ENCODE measurements around the gene MYH7B. TPM values are rescaled to one million over a fixed set of nuclear protein-coding genes. Genes with fewer than 3 reads are reported as not detected.

MYH7B gene
- total RNA-seq, 1 experiment from 2014 or later, result 0.22 TPM

DNA sequence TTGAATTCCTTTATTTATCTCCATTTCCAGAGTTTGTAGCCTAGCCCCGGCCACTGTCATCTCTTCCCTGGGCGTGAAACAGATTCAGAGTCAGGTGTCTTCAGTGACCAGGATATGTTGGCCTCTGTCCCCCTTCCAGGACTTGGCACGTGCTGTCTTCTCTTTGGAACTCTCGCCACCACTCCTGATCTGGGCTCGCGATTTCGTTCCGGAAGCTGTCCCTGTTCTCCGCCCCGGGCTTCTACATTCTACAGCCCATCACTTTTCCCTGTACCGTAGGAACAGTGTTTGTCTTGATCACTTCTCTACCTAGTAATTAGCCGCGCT is 801 bp upstream of the MYH7B start:
- Histone ChIP-seq H3K4me1 (ENCODE audit: insufficient read depth, low read length) (no peaks in the 10 kb centered on the region), H2BK5ac (ENCODE audit: insufficient read length, low read length) (no peak overlapping the region), H4K91ac (ENCODE audit: insufficient read length, low read depth, low read length) (no peak overlapping the region), H2BK20ac (ENCODE audit: low read depth, low read length, poor library complexity, severe bottlenecking) (no peak overlapping the region), H3K27ac (ENCODE audit: insufficient read length, low read depth, low read length) (no peak overlapping the region), H3K23me2 (ENCODE audit: insufficient read length, low read depth, low read length, poor library complexity, severe bottlenecking) (peaks cover 5% of the 10 kb centered on the region), H3K79me1 (ENCODE audit: insufficient read depth, low read depth, low read length, poor library complexity, severe bottlenecking) (no peaks in the 10 kb centered on the region), H3T11ph (ENCODE audit: low read length) (no peak overlapping the region), H3K18ac (ENCODE audit: insufficient read length, low read depth, low read length) (no peak overlapping the region), H2BK15ac (ENCODE audit: low read depth, low read length) (no peak overlapping the region), H3K27me3 (ENCODE audit: insufficient read depth, low read length) (no peaks in the 10 kb centered on the region), H3K9ac (ENCODE audit: extremely low read depth, insufficient read length, low read length) (peak overlapping the region; percentile 31), H2BK120ac (ENCODE audit: low read depth, low read length, poor library complexity, severe bottlenecking) (no peak overlapping the region), H3K14ac (ENCODE audit: insufficient read depth, low read length) (no peak overlapping the region), H3K56ac (ENCODE audit: insufficient read length, low read depth, low read length) (no peak overlapping the region), H3K4ac (ENCODE audit: low read depth, low read length) (no peak overlapping the region), H3K79me2 (ENCODE audit: insufficient read depth, low read length) (no peaks in the 10 kb centered on the region), H2AFZ (ENCODE audit: low read length) (no peak overlapping the region), H3K9me3 (ENCODE audit: control insufficient read depth, low read depth, low read length) (no peaks in the 10 kb centered on the region), H2AK5ac (ENCODE audit: insufficient read length, low read length) (no peak overlapping the region), H3K23ac (ENCODE audit: insufficient read length, low read depth, low read length) (no peak overlapping the region), H2BK12ac (ENCODE audit: insufficient read length, low read depth, low read length) (no peak overlapping the region), H3K4me2 (ENCODE audit: insufficient read depth, insufficient read length, low read length) (peak overlapping the region; percentile 50), H4K20me1 (ENCODE audit: control insufficient read depth, insufficient read depth, insufficient read length) (no peaks in the 10 kb centered on the region), H4K8ac (replicated peaks; ENCODE audit: insufficient read length, low read depth, low read length) (no peak overlapping the region), H4K5ac (ENCODE audit: insufficient read length, low read depth, low read length) (no peak overlapping the region)
- TF ChIP-seq, protein P1, sequence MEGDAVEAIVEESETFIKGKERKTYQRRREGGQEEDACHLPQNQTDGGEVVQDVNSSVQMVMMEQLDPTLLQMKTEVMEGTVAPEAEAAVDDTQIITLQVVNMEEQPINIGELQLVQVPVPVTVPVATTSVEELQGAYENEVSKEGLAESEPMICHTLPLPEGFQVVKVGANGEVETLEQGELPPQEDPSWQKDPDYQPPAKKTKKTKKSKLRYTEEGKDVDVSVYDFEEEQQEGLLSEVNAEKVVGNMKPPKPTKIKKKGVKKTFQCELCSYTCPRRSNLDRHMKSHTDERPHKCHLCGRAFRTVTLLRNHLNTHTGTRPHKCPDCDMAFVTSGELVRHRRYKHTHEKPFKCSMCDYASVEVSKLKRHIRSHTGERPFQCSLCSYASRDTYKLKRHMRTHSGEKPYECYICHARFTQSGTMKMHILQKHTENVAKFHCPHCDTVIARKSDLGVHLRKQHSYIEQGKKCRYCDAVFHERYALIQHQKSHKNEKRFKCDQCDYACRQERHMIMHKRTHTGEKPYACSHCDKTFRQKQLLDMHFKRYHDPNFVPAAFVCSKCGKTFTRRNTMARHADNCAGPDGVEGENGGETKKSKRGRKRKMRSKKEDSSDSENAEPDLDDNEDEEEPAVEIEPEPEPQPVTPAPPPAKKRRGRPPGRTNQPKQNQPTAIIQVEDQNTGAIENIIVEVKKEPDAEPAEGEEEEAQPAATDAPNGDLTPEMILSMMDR (conservative IDR thresholded peaks at IDR 0.05), result no peak
- H3K27me3 Mint-ChIP-seq (ENCODE audit: low read depth), result no peaks in the 10 kb centered on the region; the same call in none of the 2 replicates
- H3K27ac Mint-ChIP-seq, result peak overlapping the region in 2 of 3 experiments; percentile 57 to 98; a peak in 6 of 7 replicates
- DNase-seq, result no peak
- no peaks in the 10 kb centered on the region; a peak in 1 of 5 replicates for H3K9me3 Mint-ChIP-seq
- peaks cover 40 to 46% of the 10 kb centered on the region in 2 experiments for H3K4me1 Mint-ChIP-seq
- peaks cover 1 to 5% (median 4%) of the 10 kb centered on the region in 3 experiments; a peak in 3 of 7 replicates for H3K36me3 Mint-ChIP-seq (ENCODE audit: insufficient read depth in 1 of 3, low read depth in 3 of 3)
- H3K4me3 Mint-ChIP-seq, result peak overlapping the region; percentile 94 to 98
- whole genome bisulfite sequencing (ENCODE audit: extremely low coverage, insufficient read length, low lambda C conversion rate), result no CpG with 5 or more reads among the region's 13 CpGs
